Testis (tissue), 3 donors: ENCODE data around the gene KIF5C. TPM values are rescaled to one million over a fixed set of nuclear protein-coding genes. Genes with fewer than 3 reads are reported as not detected.

Experiments
- DNase-seq: peaks from one replicate; pipeline ENCODE4 v3.0.0-alpha.2; 2019
- H3K27ac ChIP-seq, 2 donors: fragments of 200-600 bp; sonication (generic); one replicate each; pipeline ENCODE4 v1.5.1; 2019
- H3K27me3 ChIP-seq: fragments of 200-600 bp; sonication (generic); one replicate; pipeline ENCODE4 v1.5.1; 2019
- H3K36me3 ChIP-seq: fragments of 200-600 bp; sonication (generic); one replicate; pipeline ENCODE4 v1.5.1; 2017; ENCODE audit warnings: low read depth; ENCODE audit errors: missing control alignments
- H3K4me1 ChIP-seq: fragments of 200-600 bp; sonication (generic); one replicate; pipeline ENCODE4 v1.5.1; 2019
- H3K4me3 ChIP-seq, 2 donors: fragments of 200-600 bp; sonication (generic); one replicate each; pipeline ENCODE4 v1.5.1; 2017 to 2019
- H3K9me3 ChIP-seq: fragments of 200-600 bp; sonication (generic); one replicate; pipeline ENCODE4 v1.5.1; 2017
- CTCF ChIP-seq, 3 experiments: fragments of 450-650 bp in 2 of 3; fragments of 200-600 bp in 1 of 3; sonication (generic) in 1 of 3; IDR thresholded peaks; one replicate each; pipeline ENCODE4 v1.5.1; 2016 to 2019; ENCODE audit warnings: antibody characterized with exemption in 3 of 3, mild to moderate bottlenecking in 2 of 3, moderate library complexity in 1 of 3
- POLR2A ChIP-seq: fragments of 450-650 bp; IDR thresholded peaks from one replicate; pipeline ENCODE4 v1.6.1; 2017; ENCODE audit warnings: antibody characterized with exemption, mild to moderate bottlenecking, moderate library complexity
- WGBS, 2 donors: methylation state at CpG; one replicate each; pipeline ENCODE4 v1.1.5; 2018; 5-methylcytosine and 5-hydroxymethylcytosine counted together
- intact Hi-C: fragments of 100-400 bp; cut with DNase I; formaldehyde crosslinking; loops from one replicate; pipeline ENCODE4 v1.15.1; 2023; ENCODE audit warnings: low total_unique reads
- polyA plus RNA-seq: library from polyadenylated mRNA; stranded (reverse); fragments of 350-450 nt; fragmentation: Illumina TruSeq; extraction: RNeasy Lipid Tissue Mini Kit (QIAGEN cat#74804); gene quantifications from one replicate; pipeline ENCODE4 v1.2.3, GENCODE V29; 2014; ENCODE audit warnings: low read depth, low replicate concordance; ENCODE audit not compliant: insufficient read depth
- total RNA-seq, 2 donors: library from RNA; depleted of rRNA; stranded (reverse); fragments of >200 nt; gene quantifications; one replicate each; pipeline ENCODE4 v1.2.3, GENCODE V29; 2016

Gene KIF5C
- total and polyA plus RNA-seq, 3 donors from 2014 or later, result 57.0 to 159 (median 146) TPM

DNA sequence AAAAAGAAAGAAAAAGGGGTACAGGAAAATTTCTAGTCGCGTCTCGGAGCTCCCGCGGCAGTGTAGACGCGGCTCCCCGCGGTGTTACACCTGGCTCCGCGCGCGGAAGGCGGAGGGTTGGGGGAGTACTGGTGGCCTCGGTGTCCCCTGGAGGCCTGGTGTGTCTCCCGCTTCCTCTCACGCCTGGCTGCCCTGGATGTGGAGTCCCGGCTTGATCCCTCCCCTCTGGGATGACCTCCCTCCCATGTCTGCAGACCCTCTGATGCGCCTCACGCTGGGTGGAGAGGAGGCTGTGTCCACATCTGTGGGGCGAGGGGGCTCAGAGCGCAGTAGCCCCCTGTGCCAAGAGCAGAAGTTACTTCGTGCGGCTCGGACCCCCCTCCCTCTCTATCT lies 1.2 kb downstream of the KIF5C start:
- TF ChIP-seq CTCF (IDR thresholded peaks at IDR 0.05) (no peak), POLR2A (no peak)
- Histone ChIP-seq H3K27ac (peak overlapping the region; percentile 73 to 83), H3K4me3 (peak overlapping the region; percentile 70 to 83), H3K9me3 (no peaks in the 10 kb centered on the region), H3K4me1 (peaks cover 15% of the 10 kb centered on the region), H3K36me3 (no peaks in the 10 kb centered on the region), H3K27me3 (no peaks in the 10 kb centered on the region)
- no peak for DNase-seq
- WGBS, 2 donors, result 0 to 3% methylated on average over 25 of the region's 25 CpGs
- intact Hi-C loops, result no loop called here

DNA sequence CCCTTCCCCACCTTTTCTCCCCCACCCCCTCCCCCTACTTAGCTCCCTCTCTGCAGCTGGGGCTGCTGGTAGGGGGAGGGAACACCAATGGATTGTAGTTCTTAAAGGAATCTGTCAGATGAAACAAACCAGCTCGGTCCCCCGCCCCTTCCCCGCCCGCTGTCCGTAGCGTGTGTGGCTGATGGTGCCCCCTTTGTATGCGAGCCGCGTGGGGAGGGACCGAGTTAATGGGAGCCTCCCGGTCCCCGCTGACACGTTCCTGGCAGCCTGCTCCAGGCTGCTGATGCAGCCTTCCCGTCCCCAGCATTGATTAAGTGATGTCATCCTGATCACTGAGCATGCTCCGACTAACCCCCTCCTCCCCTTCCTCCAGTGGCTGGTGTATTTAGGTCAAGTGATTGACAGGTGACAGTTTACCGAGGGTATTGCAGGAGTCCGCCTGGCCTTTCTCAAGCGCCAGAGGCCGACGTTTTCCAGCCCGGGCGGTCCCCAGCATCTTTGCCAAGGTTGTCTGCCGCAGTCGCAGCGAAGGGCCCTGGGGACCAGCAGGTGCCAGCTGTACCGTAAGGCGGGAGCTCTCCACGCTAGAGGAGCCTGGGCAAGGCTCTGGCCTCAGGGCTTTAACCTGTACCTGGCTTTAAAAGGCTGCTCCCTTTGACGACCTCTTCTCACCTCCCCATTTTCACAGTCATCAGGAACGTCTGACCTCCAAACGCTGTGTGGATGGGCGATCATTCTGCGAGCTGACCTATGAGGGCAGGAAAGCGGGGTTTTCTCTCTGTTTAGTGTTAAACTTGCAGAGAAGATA lies 1.8 kb downstream of the KIF5C start:
- intact Hi-C loops, result no loop called here
- H3K27ac ChIP-seq, result peak overlapping the region; percentile 73 to 83
- H3K9me3 ChIP-seq, result no peaks in the 10 kb centered on the region
- H3K27me3 ChIP-seq, result no peaks in the 10 kb centered on the region
- H3K4me1 ChIP-seq, result peaks cover 15% of the 10 kb centered on the region
- H3K4me3 ChIP-seq, result peak overlapping the region; percentile 70 to 83
- 3 to 8% methylated on average over 15 to 34 of the region's 34 CpGs for WGBS, 2 donors
- DNase-seq, result peak; percentile 92
- H3K36me3 ChIP-seq, result no peaks in the 10 kb centered on the region
- no peak for TF ChIP-seq CTCF (IDR thresholded peaks at IDR 0.05)
- TF ChIP-seq POLR2A, result no peak

DNA sequence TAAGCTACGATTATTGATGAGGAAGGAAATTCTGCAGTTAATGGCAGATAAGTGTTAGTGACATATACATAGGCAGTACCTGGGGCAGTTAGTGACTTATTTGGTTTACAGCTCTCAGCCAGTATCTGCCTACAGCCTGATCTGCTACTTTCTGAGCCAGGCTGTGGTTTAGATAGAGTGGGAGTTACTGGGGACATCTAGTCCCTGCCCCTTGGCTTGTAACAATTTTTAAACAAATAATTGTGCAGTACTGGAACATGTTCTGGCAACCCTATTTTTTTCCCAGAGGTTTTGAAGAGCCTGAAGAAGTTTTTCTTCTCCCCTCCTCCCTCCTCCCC lies 2.3 kb downstream of the KIF5C start:
- H3K4me3 ChIP-seq, result peak overlapping the region in 1 of 2 donors; percentile 83
- peaks cover 15% of the 10 kb centered on the region for H3K4me1 ChIP-seq
- H3K27ac ChIP-seq, result peak overlapping the region; percentile 65 to 73
- TF ChIP-seq CTCF (IDR thresholded peaks at IDR 0.05) (no peak), POLR2A (no peak)
- no peaks in the 10 kb centered on the region for H3K27me3 ChIP-seq
- 4 to 18% methylated on average over 1 of the region's 1 CpG for WGBS, 2 donors
- peak; percentile 75 for DNase-seq
- intact Hi-C loops, result no loop called here
- no peaks in the 10 kb centered on the region for H3K36me3 ChIP-seq
- no peaks in the 10 kb centered on the region for H3K9me3 ChIP-seq

DNA sequence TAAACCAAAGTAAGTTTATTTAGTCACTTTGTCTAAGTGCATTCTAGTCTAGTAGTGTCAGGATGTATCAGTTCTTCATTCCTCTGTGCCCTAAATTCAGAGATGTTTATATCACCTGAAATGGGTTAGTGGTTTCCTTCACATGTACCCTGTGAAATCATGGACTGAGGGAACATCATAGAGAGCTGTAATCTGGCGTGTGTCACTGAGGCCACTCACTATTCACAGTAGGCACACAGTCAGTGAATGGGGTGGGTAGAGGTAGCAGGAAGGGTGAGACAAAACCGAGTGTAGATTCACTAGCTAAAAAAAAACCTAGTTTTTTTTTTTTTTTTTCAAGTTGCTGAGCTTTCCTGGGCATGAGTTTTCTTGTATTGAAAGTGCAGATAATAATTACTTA lies 5.6 kb downstream of the KIF5C start:
- Histone ChIP-seq H3K27ac (no peak overlapping the region), H3K4me1 (peaks cover 13% of the 10 kb centered on the region), H3K4me3 (no peak overlapping the region), H3K9me3 (no peaks in the 10 kb centered on the region), H3K36me3 (no peaks in the 10 kb centered on the region), H3K27me3 (no peaks in the 10 kb centered on the region)
- intact Hi-C loops, result no loop called here
- WGBS, 2 donors, result 58 to 73% methylated on average over 2 of the region's 2 CpGs
- TF ChIP-seq CTCF (IDR thresholded peaks at IDR 0.05) (no peak), POLR2A (no peak)
- no peak for DNase-seq

DNA sequence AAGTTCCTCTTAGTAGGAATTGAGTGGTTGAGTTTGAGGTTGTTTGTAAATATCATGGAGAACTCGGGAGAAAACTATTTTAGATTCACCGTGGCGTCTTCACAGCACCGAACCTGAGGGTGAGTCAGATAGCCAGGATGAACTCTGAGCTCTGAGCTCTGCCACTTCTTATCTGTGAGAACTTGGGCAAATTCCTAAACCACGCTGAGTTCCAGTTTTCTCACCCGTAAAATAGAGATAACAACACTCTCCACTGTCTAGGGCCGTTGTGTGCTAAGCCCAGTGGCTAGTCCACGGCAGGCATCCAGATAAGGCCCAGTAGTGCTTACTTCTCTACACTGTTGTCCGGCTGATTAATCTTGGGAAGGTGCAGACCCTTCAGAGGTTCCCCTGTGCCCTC lies 7.0 kb downstream of the KIF5C start:
- no peaks in the 10 kb centered on the region for H3K27me3 ChIP-seq
- H3K9me3 ChIP-seq, result no peaks in the 10 kb centered on the region
- no peak overlapping the region for H3K4me3 ChIP-seq
- no peaks in the 10 kb centered on the region for H3K36me3 ChIP-seq
- peak; percentile 61 for DNase-seq
- TF ChIP-seq POLR2A (no peak), CTCF (IDR thresholded peaks at IDR 0.05) (no peak)
- intact Hi-C loops, result no loop called here
- 60 to 72% methylated on average over 9 of the region's 9 CpGs for WGBS, 2 donors
- no peak overlapping the region for H3K27ac ChIP-seq
- peaks cover 6% of the 10 kb centered on the region for H3K4me1 ChIP-seq
